Caki2 (cell line): Measurements from ENCODE around the gene NFKB1. TPM values are rescaled to one million over a fixed set of nuclear protein-coding genes. Genes with fewer than 3 reads are reported as not detected.
"Not testable (repeated sequence)": the region's sequence is repeated elsewhere in the genome, so short reads cannot be mapped to it uniquely, and the experiment has no call there.

Experiments
- DNase-seq: peaks from one replicate; pipeline ENCODE4 v3.0.0-alpha.2; 2015; ENCODE audit warnings: low read depth
- in situ Hi-C: cut with HindIII; loops from 2 replicates; pipeline ENCODE4 v1.10.0; 2016; ENCODE audit warnings: low sequenced_read_pairs, low pct_unique_long_range_greater_than_20kb, mixed read lengths
- total RNA-seq: library from RNA; depleted of rRNA; stranded (reverse); fragments of >200 nt; shearing (Covaris generic); gene quantifications from 2 replicates; pipeline ENCODE4 v1.2.3, GENCODE V29; 2014; ENCODE audit warnings: low replicate concordance

Gene NFKB1
- total RNA-seq, 1 experiment from 2014 or later: 21.0 TPM

GRCh38 chr4:102606261-102606660 is 105.1 kb downstream of the NFKB1 start:
- in situ Hi-C loops: loop anchor here (25.0 kb wide), 1 partner anchor 406 kb away; the partner anchor contains the start of gene SLC9B1
- no peak for DNase-seq

- in situ Hi-C loops: loop anchor here (25.0 kb wide), 1 partner anchor 405 kb away; the partner anchor contains the start of gene SLC9B1
- no peak for DNase-seq
Measured at GRCh38 chr4:102606846-102607450, 105.8 kb downstream of the NFKB1 start.

- in situ Hi-C loops: loop anchor here (25.0 kb wide), 1 partner anchor 404 kb away; the partner anchor contains the start of gene SLC9B1
- no peak for DNase-seq
Measured at GRCh38 chr4:102608190-102608589, 107.0 kb downstream of the NFKB1 start.

GRCh38 chr4:102610007-102610406 is 108.8 kb downstream of the NFKB1 start:
- in situ Hi-C loops: loop anchor here (25.0 kb wide), 1 partner anchor 402 kb away; the partner anchor contains the start of gene SLC9B1
- no peak for DNase-seq

- no peak for DNase-seq
- in situ Hi-C loops: loop anchor here (25.0 kb wide), 1 partner anchor 402 kb away; the partner anchor contains the start of gene SLC9B1
Measured at GRCh38 chr4:102610476-102610875, 109.3 kb downstream of the NFKB1 start.

- DNase-seq: no peak
- in situ Hi-C loops: loop anchor here (25.0 kb wide), 1 partner anchor 400 kb away; the partner anchor contains the start of gene SLC9B1
Measured at GRCh38 chr4:102612210-102612609, 111.1 kb downstream of the NFKB1 start.

GRCh38 chr4:102612824-102613366 is 111.7 kb downstream of the NFKB1 start:
- in situ Hi-C loops: loop anchor here (25.0 kb wide), 1 partner anchor 399 kb away; the partner anchor contains the start of gene SLC9B1
- no peak for DNase-seq

- in situ Hi-C loops: loop anchor here (25.0 kb wide), 1 partner anchor 398 kb away; the partner anchor contains the start of gene SLC9B1
- DNase-seq: no peak
Measured at GRCh38 chr4:102614801-102615200, 113.6 kb downstream of the NFKB1 start.

- in situ Hi-C loops: loop anchor here (25.0 kb wide), 1 partner anchor 396 kb away; the partner anchor contains the start of gene SLC9B1
- no peak for DNase-seq
Measured at GRCh38 chr4:102616636-102617035, 115.5 kb downstream of the NFKB1 start.

- in situ Hi-C loops: loop anchor here (25.0 kb wide), 1 partner anchor 393 kb away; the partner anchor contains the start of gene SLC9B1
- not testable (repeated sequence) for DNase-seq
Measured at GRCh38 chr4:102619021-102619420, 117.9 kb downstream of the NFKB1 start.

- DNase-seq: not testable (repeated sequence)
- in situ Hi-C loops: loop anchor here (25.0 kb wide), 1 partner anchor 392 kb away; the partner anchor contains the start of gene SLC9B1
Measured at GRCh38 chr4:102619776-102620631, 118.8 kb downstream of the NFKB1 start.

GRCh38 chr4:102620697-102621497 is 119.7 kb downstream of the NFKB1 start:
- peak; percentile 91 for DNase-seq
- in situ Hi-C loops: loop anchor here (25.0 kb wide), 1 partner anchor 391 kb away; the partner anchor contains the start of gene SLC9B1

- DNase-seq: peak; percentile 35
- in situ Hi-C loops: loop anchor here (25.0 kb wide), 1 partner anchor 389 kb away; the partner anchor contains the start of gene SLC9B1
Measured at GRCh38 chr4:102623622-102624021, 122.5 kb downstream of the NFKB1 start.

- DNase-seq: no peak
- in situ Hi-C loops: loop anchor here (25.0 kb wide), 1 partner anchor 388 kb away; the partner anchor contains the start of gene SLC9B1
Measured at GRCh38 chr4:102624505-102624904, 123.3 kb downstream of the NFKB1 start.

GRCh38 chr4:102625232-102625930 is 124.2 kb downstream of the NFKB1 start:
- DNase-seq: no peak
- in situ Hi-C loops: no loop called here

GRCh38 chr4:102627831-102628523 is 126.8 kb downstream of the NFKB1 start:
- DNase-seq: peak; percentile 79
- in situ Hi-C loops: no loop called here
